Measurements from ENCODE around the gene ERFL.

Gene ERFL

GRCh38 chr19:41862445-41862986 is 65.7 kb downstream of the ERFL start:
- peaks cover 64% of the 10 kb centered on the region for H3K4me1 Mint-ChIP-seq (ENCODE audit: low read depth)
- peak overlapping the region; percentile 98 for H3K27ac Mint-ChIP-seq
- H3K27me3 Mint-ChIP-seq = no peaks in the 10 kb centered on the region
- peak overlapping the region; percentile 93 for H3K4me3 Mint-ChIP-seq
- H3K9me3 Mint-ChIP-seq = no peaks in the 10 kb centered on the region
- peaks cover 60% of the 10 kb centered on the region for H3K36me3 Mint-ChIP-seq (ENCODE audit: low read depth)

DNA sequence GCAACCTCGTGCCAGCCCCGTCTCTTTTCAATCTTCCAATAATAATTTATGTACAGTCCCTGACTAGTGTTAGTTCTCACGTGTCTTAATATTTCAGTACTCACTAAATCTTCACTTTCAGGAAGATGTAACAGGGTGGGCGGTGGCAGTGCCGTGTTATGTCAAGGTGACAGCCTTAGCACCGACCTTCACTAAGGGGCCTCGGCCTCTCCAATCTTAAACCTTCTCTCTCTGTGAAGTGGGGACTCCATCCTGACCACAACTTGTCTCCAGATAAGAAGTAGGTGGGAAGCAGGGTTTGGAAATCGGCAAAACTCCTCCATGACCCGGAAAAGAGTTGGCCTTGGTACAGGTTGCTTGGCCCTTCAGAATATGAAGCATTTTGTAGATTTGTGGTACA is 66.4 kb downstream of the ERFL start:
- H3K36me3 Mint-ChIP-seq (ENCODE audit: low read depth) = peaks cover 59% of the 10 kb centered on the region
- H3K27me3 Mint-ChIP-seq = no peaks in the 10 kb centered on the region
- H3K27ac Mint-ChIP-seq = peak overlapping the region; percentile 98
- H3K4me3 Mint-ChIP-seq = peak overlapping the region; percentile 93
- H3K4me1 Mint-ChIP-seq (ENCODE audit: low read depth) = peaks cover 58% of the 10 kb centered on the region
- no peaks in the 10 kb centered on the region for H3K9me3 Mint-ChIP-seq

GRCh38 chr19:41861116-41861768 is 67.0 kb downstream of the ERFL start:
- H3K27ac Mint-ChIP-seq = peak overlapping the region; percentile 98
- H3K9me3 Mint-ChIP-seq = no peaks in the 10 kb centered on the region
- H3K4me1 Mint-ChIP-seq (ENCODE audit: low read depth) = peaks cover 52% of the 10 kb centered on the region
- H3K36me3 Mint-ChIP-seq (ENCODE audit: low read depth) = peaks cover 54% of the 10 kb centered on the region
- H3K27me3 Mint-ChIP-seq = no peaks in the 10 kb centered on the region
- H3K4me3 Mint-ChIP-seq = peak overlapping the region; percentile 93

- peak overlapping the region; percentile 93 for H3K4me3 Mint-ChIP-seq
- peaks cover 50% of the 10 kb centered on the region for H3K36me3 Mint-ChIP-seq (ENCODE audit: low read depth)
- no peaks in the 10 kb centered on the region for H3K27me3 Mint-ChIP-seq
These were observed 67.7 kb downstream of the ERFL start for GRCh38 chr19:41860419-41861115.

GRCh38 chr19:41859618-41860418 is 68.4 kb downstream of the ERFL start, which contains the start of gene RPS19:
TSS of gene RPS19 (plus strand) at chr19:41860255. CDS start at chr19:41860775, 520 bp downstream.
- peak within 1 kb of the TSS; percentile 98 for H3K27ac Mint-ChIP-seq
- H3K27me3 Mint-ChIP-seq = no peaks in the 10 kb centered on the region
- peaks cover 42% of the 10 kb centered on the region for H3K4me1 Mint-ChIP-seq (ENCODE audit: low read depth)
- peaks cover 45% of the 10 kb centered on the region for H3K36me3 Mint-ChIP-seq (ENCODE audit: low read depth)
- H3K9me3 Mint-ChIP-seq = no peaks in the 10 kb centered on the region
- H3K4me3 Mint-ChIP-seq = peak within 1 kb of the TSS; percentile 93

More at GRCh38 chr19:41860419-41861115, 67.7 kb downstream of the ERFL start:
- H3K4me1 Mint-ChIP-seq (ENCODE audit: low read depth) = peaks cover 47% of the 10 kb centered on the region
- no peaks in the 10 kb centered on the region for H3K9me3 Mint-ChIP-seq
- peak overlapping the region; percentile 98 for H3K27ac Mint-ChIP-seq

DNA sequence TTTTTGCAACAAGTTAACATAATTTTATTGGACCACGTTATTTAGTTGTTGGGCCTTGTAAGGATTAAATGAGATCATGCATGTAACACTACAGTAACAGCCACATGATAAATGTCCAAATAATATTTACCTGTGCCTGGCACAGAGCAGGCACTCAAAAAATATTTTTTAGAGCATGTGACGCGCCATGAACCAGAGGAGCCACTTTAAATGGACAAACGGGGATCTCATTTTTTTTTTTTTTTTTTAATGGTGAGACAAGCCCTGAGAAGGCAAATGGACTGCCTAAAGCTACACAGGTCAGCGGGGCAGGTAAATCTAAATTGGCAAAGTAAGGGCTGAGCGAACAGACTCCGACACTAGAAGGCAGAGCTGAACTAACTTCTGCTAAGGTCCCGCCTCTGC is 69.0 kb downstream of the ERFL start:
- Mint-ChIP-seq H3K4me3 (peak overlapping the region; percentile 93), H3K4me1 (ENCODE audit: low read depth) (peaks cover 36% of the 10 kb centered on the region), H3K9me3 (no peaks in the 10 kb centered on the region), H3K27ac (peak overlapping the region; percentile 98), H3K27me3 (no peaks in the 10 kb centered on the region), H3K36me3 (ENCODE audit: low read depth) (peaks cover 39% of the 10 kb centered on the region)
